ENCODE measurements around the gene MAPK8. TPM values are rescaled to one million over a fixed set of nuclear protein-coding genes. Genes with fewer than 3 reads are reported as not detected.

MAPK8 gene
- polyA plus RNA-seq, 2 of the 4 experiments (the other 2 are of a cell fraction): 29.6 to 71.4 TPM

DNA sequence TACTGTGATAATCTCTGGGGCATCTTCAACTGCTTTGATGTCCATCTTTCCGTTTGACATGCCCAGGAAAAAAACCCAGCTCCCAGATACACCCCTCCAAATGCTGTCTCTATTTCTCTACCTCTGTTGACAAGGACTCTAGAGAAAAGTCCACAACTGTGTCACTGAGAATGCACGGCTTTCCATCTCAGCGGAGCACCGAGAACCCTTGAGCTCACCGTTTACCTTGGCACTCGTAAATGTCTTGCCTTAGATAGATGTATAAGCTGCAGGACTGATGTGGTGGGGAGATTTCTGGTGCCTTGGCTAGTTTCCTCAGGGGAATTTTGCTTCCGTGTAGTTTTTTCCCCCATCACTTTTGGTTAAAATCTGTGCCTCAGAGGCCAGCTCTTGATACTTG lies 7.4 kb upstream of the MAPK8 start:
- H3K4me2 ChIP-seq: no peak overlapping the region
- H3K4me3 ChIP-seq: no peak overlapping the region
- no peaks in the 10 kb centered on the region for H3K9me3 ChIP-seq
- CTCF ChIA-PET: interaction anchor here (6.8 kb wide), 1 partner anchor 9 kb away, joined by 69 read pairs; no protein-coding TSS in a partner anchor
- POLR2A ChIA-PET: no interaction called here
- 53% methylated on average over 7 of the region's 7 CpGs for WGBS (ENCODE audit: missing lambda C conversion rate)
- FAIRE-seq: no peak
- no peak overlapping the region for H3K27ac ChIP-seq
- TF ChIP-seq NPAS2 (CRISPR knock-in tag; IDR thresholded peaks at IDR 0.05; ENCODE audit: borderline replicate concordance): no peak
- no peak for TF ChIP-seq EP300 (IDR thresholded peaks at IDR 0.05)
- no peak for TF ChIP-seq CHD4 (IDR thresholded peaks at IDR 0.05; ENCODE audit: borderline replicate concordance)
- no peak for TF ChIP-seq ZNF302 (CRISPR knock-in tag; IDR thresholded peaks at IDR 0.05)
- TF ChIP-seq, protein P1, sequence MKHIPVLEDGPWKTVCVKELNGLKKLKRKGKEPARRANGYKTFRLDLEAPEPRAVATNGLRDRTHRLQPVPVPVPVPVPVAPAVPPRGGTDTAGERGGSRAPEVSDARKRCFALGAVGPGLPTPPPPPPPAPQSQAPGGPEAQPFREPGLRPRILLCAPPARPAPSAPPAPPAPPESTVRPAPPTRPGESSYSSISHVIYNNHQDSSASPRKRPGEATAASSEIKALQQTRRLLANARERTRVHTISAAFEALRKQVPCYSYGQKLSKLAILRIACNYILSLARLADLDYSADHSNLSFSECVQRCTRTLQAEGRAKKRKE (CRISPR knock-in tag; IDR thresholded peaks at IDR 0.05; ENCODE audit: low read depth): no peak
- TF ChIP-seq, protein P2, sequence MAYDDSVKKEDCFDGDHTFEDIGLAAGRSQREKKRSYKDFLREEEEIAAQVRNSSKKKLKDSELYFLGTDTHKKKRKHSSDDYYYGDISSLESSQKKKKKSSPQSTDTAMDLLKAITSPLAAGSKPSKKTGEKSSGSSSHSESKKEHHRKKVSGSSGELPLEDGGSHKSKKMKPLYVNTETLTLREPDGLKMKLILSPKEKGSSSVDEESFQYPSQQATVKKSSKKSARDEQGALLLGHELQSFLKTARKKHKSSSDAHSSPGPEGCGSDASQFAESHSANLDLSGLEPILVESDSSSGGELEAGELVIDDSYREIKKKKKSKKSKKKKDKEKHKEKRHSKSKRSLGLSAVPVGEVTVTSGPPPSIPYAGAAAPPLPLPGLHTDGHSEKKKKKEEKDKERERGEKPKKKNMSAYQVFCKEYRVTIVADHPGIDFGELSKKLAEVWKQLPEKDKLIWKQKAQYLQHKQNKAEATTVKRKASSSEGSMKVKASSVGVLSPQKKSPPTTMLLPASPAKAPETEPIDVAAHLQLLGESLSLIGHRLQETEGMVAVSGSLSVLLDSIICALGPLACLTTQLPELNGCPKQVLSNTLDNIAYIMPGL (CRISPR knock-in tag; IDR thresholded peaks at IDR 0.05; ENCODE audit: borderline replicate concordance): no peak
- no peak for TF ChIP-seq RARB (CRISPR knock-in tag; IDR thresholded peaks at IDR 0.05)
- TF ChIP-seq TP53 (CRISPR knock-in tag; IDR thresholded peaks at IDR 0.05): no peak
- TF ChIP-seq PHF8 (IDR thresholded peaks at IDR 0.05; ENCODE audit: borderline replicate concordance, low read depth): no peak
- TF ChIP-seq, protein P3, sequence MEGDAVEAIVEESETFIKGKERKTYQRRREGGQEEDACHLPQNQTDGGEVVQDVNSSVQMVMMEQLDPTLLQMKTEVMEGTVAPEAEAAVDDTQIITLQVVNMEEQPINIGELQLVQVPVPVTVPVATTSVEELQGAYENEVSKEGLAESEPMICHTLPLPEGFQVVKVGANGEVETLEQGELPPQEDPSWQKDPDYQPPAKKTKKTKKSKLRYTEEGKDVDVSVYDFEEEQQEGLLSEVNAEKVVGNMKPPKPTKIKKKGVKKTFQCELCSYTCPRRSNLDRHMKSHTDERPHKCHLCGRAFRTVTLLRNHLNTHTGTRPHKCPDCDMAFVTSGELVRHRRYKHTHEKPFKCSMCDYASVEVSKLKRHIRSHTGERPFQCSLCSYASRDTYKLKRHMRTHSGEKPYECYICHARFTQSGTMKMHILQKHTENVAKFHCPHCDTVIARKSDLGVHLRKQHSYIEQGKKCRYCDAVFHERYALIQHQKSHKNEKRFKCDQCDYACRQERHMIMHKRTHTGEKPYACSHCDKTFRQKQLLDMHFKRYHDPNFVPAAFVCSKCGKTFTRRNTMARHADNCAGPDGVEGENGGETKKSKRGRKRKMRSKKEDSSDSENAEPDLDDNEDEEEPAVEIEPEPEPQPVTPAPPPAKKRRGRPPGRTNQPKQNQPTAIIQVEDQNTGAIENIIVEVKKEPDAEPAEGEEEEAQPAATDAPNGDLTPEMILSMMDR (IDR thresholded peaks at IDR 0.05): no peak
- no peak for TF ChIP-seq FOXS1 (CRISPR knock-in tag; IDR thresholded peaks at IDR 0.05)
- no peak for TF ChIP-seq HOXB13 (CRISPR knock-in tag; IDR thresholded peaks at IDR 0.05; ENCODE audit: low read depth)
- no peak for TF ChIP-seq ZC3H11A (IDR thresholded peaks at IDR 0.05)
- no peak for TF ChIP-seq CBX8 (IDR thresholded peaks at IDR 0.05)
- no peak for TF ChIP-seq MAFK (IDR thresholded peaks at IDR 0.05; ENCODE audit: partially characterized antibody)
- TF ChIP-seq SMC3 (IDR thresholded peaks at IDR 0.05): no peak
- no peak for TF ChIP-seq RCOR1 (IDR thresholded peaks at IDR 0.05; ENCODE audit: low read depth, low read length)
- TF ChIP-seq HOXB5 (CRISPR knock-in tag; IDR thresholded peaks at IDR 0.05): no peak
- TF ChIP-seq KDM1A (IDR thresholded peaks at IDR 0.05; ENCODE audit: low read depth): no peak
- TF ChIP-seq ZSCAN20 (CRISPR knock-in tag; IDR thresholded peaks at IDR 0.05): no peak
- no peaks in the 10 kb centered on the region for H3K4me1 ChIP-seq
- no peak for DNase-seq (ENCODE audit: low read depth in 1 of 2, low spot score in 1 of 2)
- no peak for ATAC-seq

DNA sequence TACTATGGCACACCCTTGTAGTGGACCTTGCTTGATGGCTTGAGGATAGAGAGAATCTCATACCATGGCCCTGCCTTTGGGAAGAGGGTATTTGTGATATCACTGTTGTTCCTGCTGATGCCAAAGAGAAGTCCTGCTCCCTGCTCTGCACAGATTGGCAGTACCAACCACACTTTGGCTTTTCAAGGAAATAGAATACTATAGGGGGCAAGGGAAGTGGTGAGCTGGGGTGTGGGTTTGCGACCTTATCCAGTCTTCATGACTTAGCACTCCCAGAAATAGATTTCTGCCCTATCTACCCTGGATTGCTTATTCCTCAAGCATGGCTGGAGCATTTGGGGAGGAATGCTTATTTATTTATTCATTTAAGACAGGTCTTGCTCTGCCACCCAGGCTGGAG lies 6.8 kb upstream of the MAPK8 start:
- H3K27ac ChIP-seq: no peak overlapping the region
- ChIA-PET CTCF (interaction anchor here (6.8 kb wide), 1 partner anchor 9 kb away, joined by 69 read pairs; no protein-coding TSS in a partner anchor), POLR2A (no interaction called here)
- 0% methylated on average over 1 of the region's 1 CpG for WGBS (ENCODE audit: missing lambda C conversion rate)
- DNase-seq (ENCODE audit: low read depth in 1 of 2, low spot score in 1 of 2): no peak
- no peak overlapping the region for H3K4me3 ChIP-seq
- no peaks in the 10 kb centered on the region for H3K9me3 ChIP-seq
- TF ChIP-seq SMC3 (IDR thresholded peaks at IDR 0.05) (no peak), HDAC2 (IDR thresholded peaks at IDR 0.05) (no peak), POLR2A (IDR thresholded peaks at IDR 0.05; ENCODE audit: low read length) (no peak), ESRRA (IDR thresholded peaks at IDR 0.05; ENCODE audit: borderline replicate concordance, low read length) (no peak), EHF (CRISPR knock-in tag; IDR thresholded peaks at IDR 0.05) (no peak), NFE2L2 (conservative IDR thresholded peaks at IDR 0.05; ENCODE audit: low read length) (no peak), ZNF302 (CRISPR knock-in tag; IDR thresholded peaks at IDR 0.05) (no peak), KDM1A (IDR thresholded peaks at IDR 0.05; ENCODE audit: low read depth) (no peak), JUN (IDR thresholded peaks at IDR 0.05) (no peak), PHF8 (IDR thresholded peaks at IDR 0.05; ENCODE audit: borderline replicate concordance, low read depth) (no peak)
- TF ChIP-seq, protein P4, sequence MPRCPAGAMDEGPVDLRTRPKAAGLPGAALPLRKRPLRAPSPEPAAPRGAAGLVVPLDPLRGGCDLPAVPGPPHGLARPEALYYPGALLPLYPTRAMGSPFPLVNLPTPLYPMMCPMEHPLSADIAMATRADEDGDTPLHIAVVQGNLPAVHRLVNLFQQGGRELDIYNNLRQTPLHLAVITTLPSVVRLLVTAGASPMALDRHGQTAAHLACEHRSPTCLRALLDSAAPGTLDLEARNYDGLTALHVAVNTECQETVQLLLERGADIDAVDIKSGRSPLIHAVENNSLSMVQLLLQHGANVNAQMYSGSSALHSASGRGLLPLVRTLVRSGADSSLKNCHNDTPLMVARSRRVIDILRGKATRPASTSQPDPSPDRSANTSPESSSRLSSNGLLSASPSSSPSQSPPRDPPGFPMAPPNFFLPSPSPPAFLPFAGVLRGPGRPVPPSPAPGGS (IDR thresholded peaks at IDR 0.05): no peak
- ATAC-seq: no peak
- FAIRE-seq: no peak
- no peaks in the 10 kb centered on the region for H3K4me1 ChIP-seq
- no peak overlapping the region for H3K4me2 ChIP-seq

Measured in A549 (cell line).